HG02610 (cell line): ENCODE results near the gene CERS6.
"Not testable (repeated sequence)": the region's sequence is repeated elsewhere in the genome, so short reads cannot be mapped to it uniquely, and the experiment has no call there.

Experiments used
- ATAC-seq: cut with Tn5 transposase; IDR thresholded peaks from one replicate; pipeline ENCODE4 v1.9.1; 2021; ENCODE audit warnings: mild to moderate bottlenecking, moderate library complexity; ENCODE audit not compliant: unreplicated experiment

The CERS6 gene

GRCh38 chr2:168791140-168791539, 335.1 kb downstream of the CERS6 start:
- ATAC-seq = not testable (repeated sequence)

- no peak for ATAC-seq
Observed at GRCh38 chr2:168793596-168793995, 337.5 kb downstream of the CERS6 start.

- no peak for ATAC-seq
Observed at GRCh38 chr2:168794968-168795367, 338.9 kb downstream of the CERS6 start.

- no peak for ATAC-seq
Observed at GRCh38 chr2:168796090-168796577, 340.1 kb downstream of the CERS6 start.

- ATAC-seq = no peak
Observed at GRCh38 chr2:168796583-168797285, 340.7 kb downstream of the CERS6 start.

GRCh38 chr2:168797286-168797655, 341.2 kb downstream of the CERS6 start:
- no peak for ATAC-seq

- ATAC-seq = no peak
Observed at GRCh38 chr2:168798076-168798887, 342.2 kb downstream of the CERS6 start.

- ATAC-seq = no peak
Observed at GRCh38 chr2:168798888-168799410, 342.9 kb downstream of the CERS6 start.

- ATAC-seq = no peak
Observed at GRCh38 chr2:168801471-168801870, 345.4 kb downstream of the CERS6 start.

- no peak for ATAC-seq
Observed at GRCh38 chr2:168801961-168802858, 346.1 kb downstream of the CERS6 start, which contains the start of gene NOSTRIN. Gene NOSTRIN (plus strand): TSS chr2:168802637. CDS start chr2:168802647, 10 bp downstream.

GRCh38 chr2:168802859-168803725, 347.0 kb downstream of the CERS6 start:
- ATAC-seq = no peak

GRCh38 chr2:168804214-168804613, 348.1 kb downstream of the CERS6 start:
- no peak for ATAC-seq

GRCh38 chr2:168805615-168806014, 349.5 kb downstream of the CERS6 start:
- ATAC-seq = no peak

- no peak for ATAC-seq
Observed at GRCh38 chr2:168809537-168809936, 353.5 kb downstream of the CERS6 start.

GRCh38 chr2:168810235-168810634, 354.2 kb downstream of the CERS6 start:
- no peak for ATAC-seq

- no peak for ATAC-seq
Observed at GRCh38 chr2:168811696-168812095, 355.6 kb downstream of the CERS6 start.

- no peak for ATAC-seq
Observed at GRCh38 chr2:168814046-168814445, 358.0 kb downstream of the CERS6 start.

GRCh38 chr2:168814939-168815907, 359.2 kb downstream of the CERS6 start:
- no peak for ATAC-seq

GRCh38 chr2:168816369-168816768, 360.3 kb downstream of the CERS6 start:
- no peak for ATAC-seq
